Lower lobe of right lung (tissue), 1 donor: ENCODE measurements around the gene CDK6. TPM values are rescaled to one million over a fixed set of nuclear protein-coding genes. Genes with fewer than 3 reads are reported as not detected.

ENCODE experiments used
- total RNA-seq: library from RNA; stranded (reverse); fragmentation: NEBNext Ultra II Directional; extraction: Animal tissue kit (Norgen Biotek cat#: 25700); gene quantifications from one replicate; pipeline ENCODE4 v1.2.1, GENCODE V29; 2021
- donor health status: DM: no; HTN: yes; CAD: no; lungs with severe emphysema.

CDK6 gene
- total RNA-seq, 1 donor from 2014 or later: 21.7 TPM

Other genes with a start within 250 kb of the CDK6 start
- 22.8 TPM for gene FAM133B, start 246.2 kb downstream of the CDK6 start, total RNA-seq